ENCODE data around the gene PSPN. TPM values are rescaled to one million over a fixed set of nuclear protein-coding genes. Genes with fewer than 3 reads are reported as not detected.

PSPN gene
- total RNA-seq, 5 donors from 2014 or later (not counting 1 experiment from before 2014, with no cell fraction given) = 1.7 to 4.1 (median 3.2) TPM

GRCh38 chr19:6381030-6381750 lies 5.5 kb upstream of the PSPN start:
- Mint-ChIP-seq H3K4me3 (no peak overlapping the region), H3K27me3 (no peaks in the 10 kb centered on the region), H3K9me3 (no peaks in the 10 kb centered on the region), H3K4me1 (no peaks in the 10 kb centered on the region), H3K27ac (no peak overlapping the region), H3K36me3 (peaks cover 40% of the 10 kb centered on the region)
- Histone ChIP-seq H3K27me3 (replicated peaks in 1 of 2; ENCODE audit: control insufficient read depth in 2 of 2, extremely low read depth in 1 of 2, insufficient read depth in 2 of 2, low read length in 1 of 2) (no peaks in the 10 kb centered on the region), H3K36me3 (ENCODE audit: control insufficient read depth in 2 of 2, extremely low read depth in 1 of 2, insufficient read depth in 1 of 2, low read length in 1 of 2) (peaks cover 18 to 54% of the 10 kb centered on the region in 2 donors), H3K27ac (ENCODE audit: low read length) (no peak overlapping the region), H3K4me1 (ENCODE audit: control insufficient read depth in 1 of 2, extremely low read depth in 1 of 2, insufficient read depth in 2 of 2, low read length in 2 of 2) (no peaks in the 10 kb centered on the region), H3K4me3 (ENCODE audit: control insufficient read depth in 1 of 2, extremely low read depth in 1 of 2, low read length in 1 of 2) (no peak overlapping the region), H3K9me3 (no peaks in the 10 kb centered on the region)
- ChIA-PET CTCF (no interaction called here), POLR2A (no interaction called here)
- no peak for DNase-seq
- 96% methylated on average over 27 of the region's 40 CpGs for WGBS (ENCODE audit: insufficient coverage)
- ATAC-seq (replicated peaks in 1 of 4) = no peak

- H3K9me3 Mint-ChIP-seq = no peaks in the 10 kb centered on the region
- Histone ChIP-seq H3K27ac (ENCODE audit: low read length) (no peak overlapping the region), H3K9me3 (no peaks in the 10 kb centered on the region), H3K4me3 (ENCODE audit: control insufficient read depth in 1 of 2, extremely low read depth in 1 of 2, low read length in 1 of 2) (no peak overlapping the region), H3K27me3 (replicated peaks in 1 of 2; ENCODE audit: control insufficient read depth in 2 of 2, extremely low read depth in 1 of 2, insufficient read depth in 2 of 2, low read length in 1 of 2) (no peaks in the 10 kb centered on the region), H3K4me1 (ENCODE audit: control insufficient read depth in 1 of 2, extremely low read depth in 1 of 2, insufficient read depth in 2 of 2, low read length in 2 of 2) (no peaks in the 10 kb centered on the region), H3K36me3 (ENCODE audit: control insufficient read depth in 2 of 2, extremely low read depth in 1 of 2, insufficient read depth in 1 of 2, low read length in 1 of 2) (peaks cover 23 to 47% of the 10 kb centered on the region in 2 donors)
- H3K4me3 Mint-ChIP-seq = no peak overlapping the region
- WGBS (ENCODE audit: insufficient coverage) = 100% methylated on average over 3 of the region's 3 CpGs
- ChIA-PET CTCF (no interaction called here), POLR2A (interaction anchor here in 1 of 2 donors (0.7 kb wide), 1 partner anchor 464 kb away, joined by 4 read pairs; no protein-coding TSS in a partner anchor)
- H3K27ac Mint-ChIP-seq = peak overlapping the region in 1 of 2 donors; percentile 17
- no peaks in the 10 kb centered on the region for H3K4me1 Mint-ChIP-seq
- ATAC-seq (replicated peaks in 1 of 4) (no peak), DNase-seq (no peak)
- H3K36me3 Mint-ChIP-seq = peaks cover 34% of the 10 kb centered on the region
- H3K27me3 Mint-ChIP-seq = no peaks in the 10 kb centered on the region
These were observed 4.0 kb upstream of the PSPN start for GRCh38 chr19:6379744-6380143.

GRCh38 chr19:6378486-6378885 lies 2.8 kb upstream of the PSPN start:
- ATAC-seq (replicated peaks in 1 of 4) (no peak), DNase-seq (no peak)
- peaks cover 34% of the 10 kb centered on the region for H3K36me3 Mint-ChIP-seq
- H3K4me1 Mint-ChIP-seq = peaks cover 4% of the 10 kb centered on the region in 3 donors
- Histone ChIP-seq H3K9me3 (no peaks in the 10 kb centered on the region), H3K4me3 (ENCODE audit: control insufficient read depth in 1 of 2, extremely low read depth in 1 of 2, low read length in 1 of 2) (no peak overlapping the region), H3K36me3 (ENCODE audit: control insufficient read depth in 2 of 2, extremely low read depth in 1 of 2, insufficient read depth in 1 of 2, low read length in 1 of 2) (peaks cover 25 to 46% of the 10 kb centered on the region in 2 donors), H3K27me3 (replicated peaks in 1 of 2; ENCODE audit: control insufficient read depth in 2 of 2, extremely low read depth in 1 of 2, insufficient read depth in 2 of 2, low read length in 1 of 2) (no peaks in the 10 kb centered on the region), H3K4me1 (ENCODE audit: control insufficient read depth in 1 of 2, extremely low read depth in 1 of 2, insufficient read depth in 2 of 2, low read length in 2 of 2) (peaks cover 2 to 8% of the 10 kb centered on the region in 2 experiments), H3K27ac (ENCODE audit: low read length) (no peak overlapping the region)
- no peak overlapping the region for H3K4me3 Mint-ChIP-seq
- no peaks in the 10 kb centered on the region for H3K9me3 Mint-ChIP-seq
- ChIA-PET CTCF (interaction anchor here in 1 of 2 donors (0.5 kb wide), 1 partner anchor 70 kb away, joined by 3 read pairs; no protein-coding TSS in a partner anchor), POLR2A (interaction anchor here in 1 of 2 donors (0.6 kb wide), 1 partner anchor 400 kb away, joined by 5 read pairs; no protein-coding TSS in a partner anchor)
- H3K27me3 Mint-ChIP-seq = no peaks in the 10 kb centered on the region
- 81% methylated on average over 4 of the region's 9 CpGs for WGBS (ENCODE audit: insufficient coverage)
- peak overlapping the region in 1 of 2 donors; percentile 37 for H3K27ac Mint-ChIP-seq

GRCh38 chr19:6378041-6378440 lies 2.3 kb upstream of the PSPN start:
- Mint-ChIP-seq H3K4me1 (peaks cover 4 to 7% (median 7%) of the 10 kb centered on the region in 3 donors), H3K9me3 (no peaks in the 10 kb centered on the region), H3K4me3 (no peak overlapping the region), H3K27me3 (no peaks in the 10 kb centered on the region), H3K36me3 (peaks cover 30% of the 10 kb centered on the region), H3K27ac (no peak overlapping the region)
- H3K4me3 ChIP-seq (ENCODE audit: control insufficient read depth in 1 of 2, extremely low read depth in 1 of 2, low read length in 1 of 2) = no peak overlapping the region
- peaks cover 25 to 41% of the 10 kb centered on the region in 2 donors for H3K36me3 ChIP-seq (ENCODE audit: control insufficient read depth in 2 of 2, extremely low read depth in 1 of 2, insufficient read depth in 1 of 2, low read length in 1 of 2)
- CTCF ChIA-PET = interaction anchor here (0.5 to 0.7 kb wide), 3 partner anchors 18 to 70 kb away, joined by 3 to 6 read pairs (median 4); no protein-coding TSS in a partner anchor
- H3K9me3 ChIP-seq = no peaks in the 10 kb centered on the region
- POLR2A ChIA-PET = no interaction called here
- DNase-seq (no peak), ATAC-seq (replicated peaks in 1 of 4) (no peak)
- no peak overlapping the region for H3K27ac ChIP-seq (ENCODE audit: low read length)
- no peaks in the 10 kb centered on the region for H3K27me3 ChIP-seq (replicated peaks in 1 of 2; ENCODE audit: control insufficient read depth in 2 of 2, extremely low read depth in 1 of 2, insufficient read depth in 2 of 2, low read length in 1 of 2)
- H3K4me1 ChIP-seq (ENCODE audit: control insufficient read depth in 1 of 2, extremely low read depth in 1 of 2, insufficient read depth in 2 of 2, low read length in 2 of 2) = peaks cover 2 to 9% of the 10 kb centered on the region in 2 experiments
- 100% methylated on average over 3 of the region's 6 CpGs for WGBS (ENCODE audit: insufficient coverage)

GRCh38 chr19:6376512-6377190 lies 918 bp upstream of the PSPN start:
- Mint-ChIP-seq H3K4me3 (no peak overlapping the region), H3K27me3 (no peaks in the 10 kb centered on the region), H3K9me3 (no peaks in the 10 kb centered on the region), H3K36me3 (peaks cover 25% of the 10 kb centered on the region), H3K4me1 (peaks cover 9 to 13% (median 13%) of the 10 kb centered on the region in 3 donors), H3K27ac (no peak overlapping the region)
- Histone ChIP-seq H3K27me3 (replicated peaks in 1 of 2; ENCODE audit: control insufficient read depth in 2 of 2, extremely low read depth in 1 of 2, insufficient read depth in 2 of 2, low read length in 1 of 2) (no peaks in the 10 kb centered on the region), H3K36me3 (ENCODE audit: control insufficient read depth in 2 of 2, extremely low read depth in 1 of 2, insufficient read depth in 1 of 2, low read length in 1 of 2) (peaks cover 20 to 29% of the 10 kb centered on the region in 2 donors), H3K27ac (ENCODE audit: low read length) (no peak overlapping the region), H3K4me1 (ENCODE audit: control insufficient read depth in 1 of 2, extremely low read depth in 1 of 2, insufficient read depth in 2 of 2, low read length in 2 of 2) (peaks cover 6 to 16% of the 10 kb centered on the region in 2 experiments), H3K4me3 (ENCODE audit: control insufficient read depth in 1 of 2, extremely low read depth in 1 of 2, low read length in 1 of 2) (no peak overlapping the region), H3K9me3 (no peaks in the 10 kb centered on the region)
- DNase-seq (no peak), ATAC-seq (replicated peaks in 1 of 4) (no peak)
- ChIA-PET POLR2A (no interaction called here), CTCF (no interaction called here)
- 85% methylated on average over 7 of the region's 19 CpGs for WGBS (ENCODE audit: insufficient coverage)

GRCh38 chr19:6374711-6375410 lies 872 bp downstream of the PSPN start:
- Mint-ChIP-seq H3K27ac (no peak overlapping the region), H3K36me3 (peaks cover 8% of the 10 kb centered on the region), H3K27me3 (no peaks in the 10 kb centered on the region), H3K4me1 (peaks cover 11 to 16% (median 15%) of the 10 kb centered on the region in 3 donors), H3K4me3 (peak overlapping the region; percentile 12 to 21 (median 13)), H3K9me3 (no peaks in the 10 kb centered on the region)
- ChIA-PET POLR2A (interaction anchor here in 1 of 2 donors (0.6 kb wide), 2 partner anchors 405 to 657 kb away, joined by 3 to 11 read pairs; no protein-coding TSS in a partner anchor), CTCF (interaction anchor here in 1 of 2 donors (0.5 kb wide), 1 partner anchor 396 kb away, joined by 4 read pairs; no protein-coding TSS in a partner anchor)
- no peaks in the 10 kb centered on the region for H3K9me3 ChIP-seq
- ATAC-seq (replicated peaks in 1 of 4) (no peak), DNase-seq (no peak)
- WGBS (ENCODE audit: insufficient coverage) = 97% methylated on average over 25 of the region's 29 CpGs
- no peak overlapping the region for H3K27ac ChIP-seq (ENCODE audit: low read length)
- peaks cover 6 to 16% of the 10 kb centered on the region in 2 experiments for H3K4me1 ChIP-seq (ENCODE audit: control insufficient read depth in 1 of 2, extremely low read depth in 1 of 2, insufficient read depth in 2 of 2, low read length in 2 of 2)
- H3K4me3 ChIP-seq (ENCODE audit: control insufficient read depth in 1 of 2, extremely low read depth in 1 of 2, low read length in 1 of 2) = no peak overlapping the region
- H3K27me3 ChIP-seq (replicated peaks in 1 of 2; ENCODE audit: control insufficient read depth in 2 of 2, extremely low read depth in 1 of 2, insufficient read depth in 2 of 2, low read length in 1 of 2) = no peaks in the 10 kb centered on the region
- H3K36me3 ChIP-seq (ENCODE audit: control insufficient read depth in 2 of 2, extremely low read depth in 1 of 2, insufficient read depth in 1 of 2, low read length in 1 of 2) = peaks cover 10 to 11% of the 10 kb centered on the region in 2 donors

Data from T-cell (primary cell).